WTC11 (cell line): Measurements from ENCODE around the gene TIMD4. TPM values are rescaled to one million over a fixed set of nuclear protein-coding genes. Genes with fewer than 3 reads are reported as not detected.

ENCODE experiments used
- ATAC-seq: fragments of 200-7000 bp; cut with Tn5 transposase; 2 replicates; pipeline ENCODE4 v1.10.0; 2021; ENCODE audit warnings: mild to moderate bottlenecking, moderate library complexity
- Bru-seq: library from RNA; stranded (reverse); fragments of 400-500 nt; gene quantifications from one replicate; lab custom pipeline; 2021; lab: Mats Ljungman, UMichigan
- CTCF ChIA-PET: fragments of 300-600 bp; sonication (Branson Sonifier 250); formaldehyde crosslinking; loops from one replicate; lab custom pipeline; 2021; ENCODE audit warnings: antibody characterized with exemption; lab: Charles Lee
- POLR2A ChIA-PET: fragments of 350-600 bp; sonication (Branson Sonifier 250); formaldehyde crosslinking; loops from one replicate; lab custom pipeline; 2021; ENCODE audit warnings: antibody characterized with exemption; lab: Charles Lee
- DNase-seq: peaks from one replicate; pipeline ENCODE4 v3.0.0; 2021; ENCODE audit warnings: low spot score
- H3K27ac Mint-ChIP-seq: 2 replicates; pipeline ENCODE4 v1.8.0; 2021; ENCODE audit warnings: mixed read lengths
- H3K27me3 Mint-ChIP-seq: 2 replicates; pipeline ENCODE4 v1.8.0; 2021; ENCODE audit warnings: low read depth, mild to moderate bottlenecking, moderate library complexity, mixed read lengths
- H3K36me3 Mint-ChIP-seq: 2 replicates; pipeline ENCODE4 v1.8.0; 2021; ENCODE audit warnings: mixed read lengths
- H3K4me1 Mint-ChIP-seq: 2 replicates; pipeline ENCODE4 v1.8.0; 2022; ENCODE audit warnings: mixed read lengths
- H3K4me3 Mint-ChIP-seq: 2 replicates; pipeline ENCODE4 v1.8.0; 2021; ENCODE audit warnings: mild to moderate bottlenecking, moderate library complexity, mixed read lengths
- H3K9me3 Mint-ChIP-seq: 2 replicates; pipeline ENCODE4 v1.8.0; 2021; ENCODE audit warnings: mixed read lengths
- CREB1 ChIP-seq: sonication (generic); formaldehyde crosslinking; IDR thresholded peaks from 2 replicates; pipeline ENCODE4 v1.8.0; 2023; ENCODE audit warnings: mild to moderate bottlenecking, missing genetic modification reagents
- ELF4 ChIP-seq: sonication (generic); formaldehyde crosslinking; IDR thresholded peaks from 2 replicates; pipeline ENCODE4 v1.8.1; 2022; ENCODE audit warnings: low read depth, mild to moderate bottlenecking, moderate library complexity, missing genetic modification reagents
- ESRRA ChIP-seq: sonication (generic); formaldehyde crosslinking; IDR thresholded peaks from 2 replicates; pipeline ENCODE4 v1.8.1; 2022; ENCODE audit warnings: mild to moderate bottlenecking, missing genetic modification reagents, borderline replicate concordance
- ETV6 ChIP-seq: sonication (generic); formaldehyde crosslinking; IDR thresholded peaks from 2 replicates; pipeline ENCODE4 v1.8.1; 2022; ENCODE audit warnings: mild to moderate bottlenecking, missing genetic modification reagents
- FOXJ3 ChIP-seq: sonication (generic); formaldehyde crosslinking; IDR thresholded peaks from 2 replicates; pipeline ENCODE4 v1.9.0; 2021; ENCODE audit warnings: missing genetic modification reagents, mild to moderate bottlenecking, borderline replicate concordance
- GABPB1 ChIP-seq: sonication (generic); formaldehyde crosslinking; IDR thresholded peaks from 2 replicates; pipeline ENCODE4 v1.8.1; 2023; ENCODE audit warnings: mild to moderate bottlenecking, missing genetic modification reagents
- GTF2I ChIP-seq: fragments of 250-450 bp; sonication (Bioruptor Pico); conservative IDR thresholded peaks from 2 replicates; pipeline ENCODE4 v1.4.0; 2021; ENCODE audit warnings: mild to moderate bottlenecking
- NFE2L1 ChIP-seq: sonication (generic); formaldehyde crosslinking; IDR thresholded peaks from 2 replicates; pipeline ENCODE4 v1.8.1; 2023; ENCODE audit warnings: missing genetic modification reagents
- ZNF219 ChIP-seq: sonication (generic); formaldehyde crosslinking; IDR thresholded peaks from 2 replicates; pipeline ENCODE4 v1.8.0; 2023; ENCODE audit warnings: missing genetic modification reagents, mild to moderate bottlenecking, borderline replicate concordance
- ZNF232 ChIP-seq: sonication (generic); formaldehyde crosslinking; IDR thresholded peaks from 2 replicates; pipeline ENCODE4 v1.8.0; 2022; ENCODE audit warnings: mild to moderate bottlenecking, missing genetic modification reagents
- ZNF671 ChIP-seq: fragments of 250-450 bp; sonication (Bioruptor Pico); IDR thresholded peaks from 2 replicates; pipeline ENCODE4 v1.8.0; 2021; ENCODE audit warnings: mild to moderate bottlenecking
- long read RNA-seq, 3 experiments: library from RNA in 1 of 3; library from capped mRNA in 1 of 3; library from polyadenylated mRNA in 1 of 3; unstranded in 2 of 3; stranded (forward) in 1 of 3; transcript quantifications; one replicate each; pipeline ENCODE4 v2.0.0, GENCODE V29; 2021
- total RNA-seq: library from RNA; stranded (reverse); gene quantifications from 3 replicates; pipeline ENCODE4 v1.2.3, GENCODE V29; 2021
- TF ChIP-seq, protein P1 (sequence below): sonication (generic); formaldehyde crosslinking; IDR thresholded peaks from 2 replicates; pipeline ENCODE4 v1.8.0; 2022; ENCODE audit warnings: mild to moderate bottlenecking, missing genetic modification reagents
- TF ChIP-seq, protein P2 (sequence below): sonication (generic); formaldehyde crosslinking; IDR thresholded peaks from 2 replicates; pipeline ENCODE4 v1.8.0; 2022; ENCODE audit warnings: mild to moderate bottlenecking, missing genetic modification reagents
- TF ChIP-seq, protein P3 (sequence below): sonication (generic); formaldehyde crosslinking; IDR thresholded peaks from 2 replicates; pipeline ENCODE4 v1.8.1; 2022; ENCODE audit warnings: mild to moderate bottlenecking, missing genetic modification reagents, moderate library complexity, borderline replicate concordance
- TF ChIP-seq, protein P4 (sequence below): sonication (generic); formaldehyde crosslinking; IDR thresholded peaks from 2 replicates; pipeline ENCODE4 v1.8.1; 2023; ENCODE audit warnings: mild to moderate bottlenecking, missing genetic modification reagents
- TF ChIP-seq, protein P5 (sequence below): sonication (generic); formaldehyde crosslinking; IDR thresholded peaks from 2 replicates; pipeline ENCODE4 v1.8.1; 2023; ENCODE audit warnings: mild to moderate bottlenecking, missing genetic modification reagents, moderate library complexity
- TF ChIP-seq, protein P6 (sequence below): sonication (generic); formaldehyde crosslinking; conservative IDR thresholded peaks from 2 replicates; pipeline ENCODE4 v1.8.1; 2023; ENCODE audit warnings: mild to moderate bottlenecking, low read depth, missing genetic modification reagents, moderate library complexity
- TF ChIP-seq, protein P7 (sequence below): fragments of 250-450 bp; sonication (Bioruptor Pico); IDR thresholded peaks from 2 replicates; pipeline ENCODE4 v1.8.0; 2021; ENCODE audit warnings: mild to moderate bottlenecking
- TF ChIP-seq, protein P8 (sequence below): fragments of 250-450 bp; sonication (Bioruptor Pico); IDR thresholded peaks from 2 replicates; pipeline ENCODE4 v1.9.0; 2021; ENCODE audit warnings: mild to moderate bottlenecking
- TF ChIP-seq, protein P9 (sequence below): sonication (generic); formaldehyde crosslinking; IDR thresholded peaks from 2 replicates; pipeline ENCODE4 v1.8.1; 2023; ENCODE audit warnings: mild to moderate bottlenecking, missing genetic modification reagents, moderate library complexity

TIMD4 gene
- total RNA-seq = 0.13 TPM in 1 of 3 replicates, not detected in the others
- Bru-seq, nascent RNA = percentile 3 among the genes with signal in this experiment
- long read RNA-seq, experiment 1, partial matches to known transcripts = 1 of 1 reads
- long read RNA-seq, experiment 1, other reads (novel, unspliced or antisense) = 0 of 1 reads
- long read RNA-seq, experiment 2 = 0 reads
- long read RNA-seq, experiment 3 = 0 reads

DNA sequence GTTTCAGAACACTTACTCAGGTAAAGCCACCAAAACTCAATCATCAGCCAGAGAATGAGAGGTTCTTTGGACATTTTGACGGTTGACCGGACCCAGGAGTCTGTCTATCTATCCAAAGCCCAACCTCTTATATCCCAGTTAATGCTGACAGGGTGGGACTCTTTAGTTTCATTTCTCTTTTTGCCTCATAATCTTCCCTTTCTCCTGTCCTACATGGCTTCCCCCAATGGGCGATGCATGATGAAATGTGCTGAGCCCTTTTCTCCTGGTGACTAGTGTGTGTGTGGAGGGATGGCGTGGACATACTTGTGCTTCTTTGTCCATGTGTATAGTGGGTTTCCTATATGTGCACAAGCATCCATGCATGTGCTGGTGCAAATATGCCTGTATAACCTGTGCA lies at the start of gene TIMD4:
TIMD4 (minus strand) TSS at position 102 of the 400 bp plus-strand sequence; CDS start at position 74, 28 bp downstream.
- peaks cover 10% of the 10 kb centered on the region for H3K4me1 Mint-ChIP-seq
- no peak within 1 kb of the TSS for H3K27ac Mint-ChIP-seq
- ChIA-PET POLR2A (no interaction called here), CTCF (no interaction called here)
- no peak for TF ChIP-seq FOXJ3 (CRISPR knock-in tag)
- no peak for TF ChIP-seq ETV6 (CRISPR knock-in tag)
- TF ChIP-seq ZNF219 = no peak
- TF ChIP-seq ELF4 (CRISPR knock-in tag) = no peak
- TF ChIP-seq, protein P1, sequence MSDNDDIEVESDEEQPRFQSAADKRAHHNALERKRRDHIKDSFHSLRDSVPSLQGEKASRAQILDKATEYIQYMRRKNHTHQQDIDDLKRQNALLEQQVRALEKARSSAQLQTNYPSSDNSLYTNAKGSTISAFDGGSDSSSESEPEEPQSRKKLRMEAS (CRISPR knock-in tag) = no peak
- TF ChIP-seq, protein P2, sequence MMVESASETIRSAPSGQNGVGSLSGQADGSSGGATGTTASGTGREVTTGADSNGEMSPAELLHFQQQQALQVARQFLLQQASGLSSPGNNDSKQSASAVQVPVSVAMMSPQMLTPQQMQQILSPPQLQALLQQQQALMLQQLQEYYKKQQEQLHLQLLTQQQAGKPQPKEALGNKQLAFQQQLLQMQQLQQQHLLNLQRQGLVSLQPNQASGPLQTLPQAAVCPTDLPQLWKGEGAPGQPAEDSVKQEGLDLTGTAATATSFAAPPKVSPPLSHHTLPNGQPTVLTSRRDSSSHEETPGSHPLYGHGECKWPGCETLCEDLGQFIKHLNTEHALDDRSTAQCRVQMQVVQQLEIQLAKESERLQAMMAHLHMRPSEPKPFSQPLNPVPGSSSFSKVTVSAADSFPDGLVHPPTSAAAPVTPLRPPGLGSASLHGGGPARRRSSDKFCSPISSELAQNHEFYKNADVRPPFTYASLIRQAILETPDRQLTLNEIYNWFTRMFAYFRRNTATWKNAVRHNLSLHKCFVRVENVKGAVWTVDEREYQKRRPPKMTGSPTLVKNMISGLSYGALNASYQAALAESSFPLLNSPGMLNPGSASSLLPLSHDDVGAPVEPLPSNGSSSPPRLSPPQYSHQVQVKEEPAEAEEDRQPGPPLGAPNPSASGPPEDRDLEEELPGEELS (CRISPR knock-in tag) = no peak
- TF ChIP-seq, protein P3, sequence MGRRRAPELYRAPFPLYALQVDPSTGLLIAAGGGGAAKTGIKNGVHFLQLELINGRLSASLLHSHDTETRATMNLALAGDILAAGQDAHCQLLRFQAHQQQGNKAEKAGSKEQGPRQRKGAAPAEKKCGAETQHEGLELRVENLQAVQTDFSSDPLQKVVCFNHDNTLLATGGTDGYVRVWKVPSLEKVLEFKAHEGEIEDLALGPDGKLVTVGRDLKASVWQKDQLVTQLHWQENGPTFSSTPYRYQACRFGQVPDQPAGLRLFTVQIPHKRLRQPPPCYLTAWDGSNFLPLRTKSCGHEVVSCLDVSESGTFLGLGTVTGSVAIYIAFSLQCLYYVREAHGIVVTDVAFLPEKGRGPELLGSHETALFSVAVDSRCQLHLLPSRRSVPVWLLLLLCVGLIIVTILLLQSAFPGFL (CRISPR knock-in tag) = no peak
- TF ChIP-seq ZNF232 = no peak
- TF ChIP-seq, protein P4, sequence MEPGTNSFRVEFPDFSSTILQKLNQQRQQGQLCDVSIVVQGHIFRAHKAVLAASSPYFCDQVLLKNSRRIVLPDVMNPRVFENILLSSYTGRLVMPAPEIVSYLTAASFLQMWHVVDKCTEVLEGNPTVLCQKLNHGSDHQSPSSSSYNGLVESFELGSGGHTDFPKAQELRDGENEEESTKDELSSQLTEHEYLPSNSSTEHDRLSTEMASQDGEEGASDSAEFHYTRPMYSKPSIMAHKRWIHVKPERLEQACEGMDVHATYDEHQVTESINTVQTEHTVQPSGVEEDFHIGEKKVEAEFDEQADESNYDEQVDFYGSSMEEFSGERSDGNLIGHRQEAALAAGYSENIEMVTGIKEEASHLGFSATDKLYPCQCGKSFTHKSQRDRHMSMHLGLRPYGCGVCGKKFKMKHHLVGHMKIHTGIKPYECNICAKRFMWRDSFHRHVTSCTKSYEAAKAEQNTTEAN = no peak
- TF ChIP-seq ESRRA (CRISPR knock-in tag) = no peak
- TF ChIP-seq CREB1 (CRISPR knock-in tag) = no peak
- ATAC-seq = no peak
- peaks cover 6% of the 10 kb centered on the region for H3K9me3 Mint-ChIP-seq
- no peak for DNase-seq
- H3K4me3 Mint-ChIP-seq = no peak within 1 kb of the TSS
- no peaks in the 10 kb centered on the region for H3K27me3 Mint-ChIP-seq
- H3K36me3 Mint-ChIP-seq = no peaks in the 10 kb centered on the region

DNA sequence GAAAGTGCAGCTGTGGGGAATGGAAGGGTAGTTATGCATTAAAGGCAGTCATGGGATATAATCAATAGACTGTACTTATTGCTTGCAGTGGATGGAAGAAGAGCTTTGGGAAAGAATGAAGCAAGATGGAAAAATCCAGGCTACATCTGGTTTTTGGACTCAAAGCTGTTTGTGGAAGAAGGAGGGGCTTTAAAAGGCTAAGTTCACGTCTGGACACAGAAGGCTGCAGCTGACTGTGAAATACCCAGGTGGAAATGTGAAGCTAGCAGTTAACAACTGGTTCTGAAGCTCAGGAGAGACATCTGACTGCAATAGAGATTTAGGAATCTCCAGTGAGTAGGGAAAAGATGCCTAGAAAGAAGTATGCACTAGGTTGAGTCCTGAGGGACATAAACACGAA lies 43.2 kb upstream of the TIMD4 start:
- ChIA-PET CTCF (no interaction called here), POLR2A (no interaction called here)
- H3K9me3 Mint-ChIP-seq = peaks cover 25% of the 10 kb centered on the region
- TF ChIP-seq NFE2L1 (CRISPR knock-in tag) (no peak), ZNF671 (no peak), ELF4 (CRISPR knock-in tag) (no peak), ZNF232 (no peak), GABPB1 (CRISPR knock-in tag) (no peak), GTF2I (CRISPR knock-in tag) (no peak)
- TF ChIP-seq, protein P5, sequence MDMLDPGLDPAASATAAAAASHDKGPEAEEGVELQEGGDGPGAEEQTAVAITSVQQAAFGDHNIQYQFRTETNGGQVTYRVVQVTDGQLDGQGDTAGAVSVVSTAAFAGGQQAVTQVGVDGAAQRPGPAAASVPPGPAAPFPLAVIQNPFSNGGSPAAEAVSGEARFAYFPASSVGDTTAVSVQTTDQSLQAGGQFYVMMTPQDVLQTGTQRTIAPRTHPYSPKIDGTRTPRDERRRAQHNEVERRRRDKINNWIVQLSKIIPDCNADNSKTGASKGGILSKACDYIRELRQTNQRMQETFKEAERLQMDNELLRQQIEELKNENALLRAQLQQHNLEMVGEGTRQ = no peak
- TF ChIP-seq, protein P6, sequence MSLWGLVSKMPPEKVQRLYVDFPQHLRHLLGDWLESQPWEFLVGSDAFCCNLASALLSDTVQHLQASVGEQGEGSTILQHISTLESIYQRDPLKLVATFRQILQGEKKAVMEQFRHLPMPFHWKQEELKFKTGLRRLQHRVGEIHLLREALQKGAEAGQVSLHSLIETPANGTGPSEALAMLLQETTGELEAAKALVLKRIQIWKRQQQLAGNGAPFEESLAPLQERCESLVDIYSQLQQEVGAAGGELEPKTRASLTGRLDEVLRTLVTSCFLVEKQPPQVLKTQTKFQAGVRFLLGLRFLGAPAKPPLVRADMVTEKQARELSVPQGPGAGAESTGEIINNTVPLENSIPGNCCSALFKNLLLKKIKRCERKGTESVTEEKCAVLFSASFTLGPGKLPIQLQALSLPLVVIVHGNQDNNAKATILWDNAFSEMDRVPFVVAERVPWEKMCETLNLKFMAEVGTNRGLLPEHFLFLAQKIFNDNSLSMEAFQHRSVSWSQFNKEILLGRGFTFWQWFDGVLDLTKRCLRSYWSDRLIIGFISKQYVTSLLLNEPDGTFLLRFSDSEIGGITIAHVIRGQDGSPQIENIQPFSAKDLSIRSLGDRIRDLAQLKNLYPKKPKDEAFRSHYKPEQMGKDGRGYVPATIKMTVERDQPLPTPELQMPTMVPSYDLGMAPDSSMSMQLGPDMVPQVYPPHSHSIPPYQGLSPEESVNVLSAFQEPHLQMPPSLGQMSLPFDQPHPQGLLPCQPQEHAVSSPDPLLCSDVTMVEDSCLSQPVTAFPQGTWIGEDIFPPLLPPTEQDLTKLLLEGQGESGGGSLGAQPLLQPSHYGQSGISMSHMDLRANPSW (CRISPR knock-in tag) = no peak
- TF ChIP-seq, protein P7, sequence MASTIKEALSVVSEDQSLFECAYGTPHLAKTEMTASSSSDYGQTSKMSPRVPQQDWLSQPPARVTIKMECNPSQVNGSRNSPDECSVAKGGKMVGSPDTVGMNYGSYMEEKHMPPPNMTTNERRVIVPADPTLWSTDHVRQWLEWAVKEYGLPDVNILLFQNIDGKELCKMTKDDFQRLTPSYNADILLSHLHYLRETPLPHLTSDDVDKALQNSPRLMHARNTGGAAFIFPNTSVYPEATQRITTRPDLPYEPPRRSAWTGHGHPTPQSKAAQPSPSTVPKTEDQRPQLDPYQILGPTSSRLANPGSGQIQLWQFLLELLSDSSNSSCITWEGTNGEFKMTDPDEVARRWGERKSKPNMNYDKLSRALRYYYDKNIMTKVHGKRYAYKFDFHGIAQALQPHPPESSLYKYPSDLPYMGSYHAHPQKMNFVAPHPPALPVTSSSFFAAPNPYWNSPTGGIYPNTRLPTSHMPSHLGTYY (CRISPR knock-in tag) = no peak
- TF ChIP-seq, protein P3 (CRISPR knock-in tag) = no peak
- TF ChIP-seq, protein P8, sequence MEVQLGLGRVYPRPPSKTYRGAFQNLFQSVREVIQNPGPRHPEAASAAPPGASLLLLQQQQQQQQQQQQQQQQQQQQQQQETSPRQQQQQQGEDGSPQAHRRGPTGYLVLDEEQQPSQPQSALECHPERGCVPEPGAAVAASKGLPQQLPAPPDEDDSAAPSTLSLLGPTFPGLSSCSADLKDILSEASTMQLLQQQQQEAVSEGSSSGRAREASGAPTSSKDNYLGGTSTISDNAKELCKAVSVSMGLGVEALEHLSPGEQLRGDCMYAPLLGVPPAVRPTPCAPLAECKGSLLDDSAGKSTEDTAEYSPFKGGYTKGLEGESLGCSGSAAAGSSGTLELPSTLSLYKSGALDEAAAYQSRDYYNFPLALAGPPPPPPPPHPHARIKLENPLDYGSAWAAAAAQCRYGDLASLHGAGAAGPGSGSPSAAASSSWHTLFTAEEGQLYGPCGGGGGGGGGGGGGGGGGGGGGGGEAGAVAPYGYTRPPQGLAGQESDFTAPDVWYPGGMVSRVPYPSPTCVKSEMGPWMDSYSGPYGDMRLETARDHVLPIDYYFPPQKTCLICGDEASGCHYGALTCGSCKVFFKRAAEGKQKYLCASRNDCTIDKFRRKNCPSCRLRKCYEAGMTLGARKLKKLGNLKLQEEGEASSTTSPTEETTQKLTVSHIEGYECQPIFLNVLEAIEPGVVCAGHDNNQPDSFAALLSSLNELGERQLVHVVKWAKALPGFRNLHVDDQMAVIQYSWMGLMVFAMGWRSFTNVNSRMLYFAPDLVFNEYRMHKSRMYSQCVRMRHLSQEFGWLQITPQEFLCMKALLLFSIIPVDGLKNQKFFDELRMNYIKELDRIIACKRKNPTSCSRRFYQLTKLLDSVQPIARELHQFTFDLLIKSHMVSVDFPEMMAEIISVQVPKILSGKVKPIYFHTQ (CRISPR knock-in tag) = no peak
- TF ChIP-seq, protein P9, sequence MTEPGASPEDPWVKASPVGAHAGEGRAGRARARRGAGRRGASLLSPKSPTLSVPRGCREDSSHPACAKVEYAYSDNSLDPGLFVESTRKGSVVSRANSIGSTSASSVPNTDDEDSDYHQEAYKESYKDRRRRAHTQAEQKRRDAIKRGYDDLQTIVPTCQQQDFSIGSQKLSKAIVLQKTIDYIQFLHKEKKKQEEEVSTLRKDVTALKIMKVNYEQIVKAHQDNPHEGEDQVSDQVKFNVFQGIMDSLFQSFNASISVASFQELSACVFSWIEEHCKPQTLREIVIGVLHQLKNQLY (CRISPR knock-in tag) = no peak
- H3K27me3 Mint-ChIP-seq = no peaks in the 10 kb centered on the region
- DNase-seq (no peak), ATAC-seq (no peak)
- H3K4me1 Mint-ChIP-seq = no peaks in the 10 kb centered on the region
- peaks cover 5% of the 10 kb centered on the region for H3K36me3 Mint-ChIP-seq
- no peak overlapping the region for H3K27ac Mint-ChIP-seq
- H3K4me3 Mint-ChIP-seq = no peak overlapping the region
